Ureter (tissue), 1 donor: ENCODE results near the gene TMEM109. TPM values are rescaled to one million over a fixed set of nuclear protein-coding genes. Genes with fewer than 3 reads are reported as not detected.
"Not testable (repeated sequence)": the region's sequence is repeated elsewhere in the genome, so short reads cannot be mapped to it uniquely, and the experiment has no call there.

Experiments used
- DNase-seq: peaks from one replicate; pipeline ENCODE4 v3.0.0-alpha.2; 2020; ENCODE audit warnings: low spot score
- total RNA-seq: library from RNA; stranded (reverse); gene quantifications from one replicate; pipeline ENCODE4 v1.2.4, GENCODE V29; 2023
- donor health status: DM: yes; HTN: yes; CAD: no.

The TMEM109 gene
- total RNA-seq, 1 donor from 2014 or later, result 86.8 TPM

DNA sequence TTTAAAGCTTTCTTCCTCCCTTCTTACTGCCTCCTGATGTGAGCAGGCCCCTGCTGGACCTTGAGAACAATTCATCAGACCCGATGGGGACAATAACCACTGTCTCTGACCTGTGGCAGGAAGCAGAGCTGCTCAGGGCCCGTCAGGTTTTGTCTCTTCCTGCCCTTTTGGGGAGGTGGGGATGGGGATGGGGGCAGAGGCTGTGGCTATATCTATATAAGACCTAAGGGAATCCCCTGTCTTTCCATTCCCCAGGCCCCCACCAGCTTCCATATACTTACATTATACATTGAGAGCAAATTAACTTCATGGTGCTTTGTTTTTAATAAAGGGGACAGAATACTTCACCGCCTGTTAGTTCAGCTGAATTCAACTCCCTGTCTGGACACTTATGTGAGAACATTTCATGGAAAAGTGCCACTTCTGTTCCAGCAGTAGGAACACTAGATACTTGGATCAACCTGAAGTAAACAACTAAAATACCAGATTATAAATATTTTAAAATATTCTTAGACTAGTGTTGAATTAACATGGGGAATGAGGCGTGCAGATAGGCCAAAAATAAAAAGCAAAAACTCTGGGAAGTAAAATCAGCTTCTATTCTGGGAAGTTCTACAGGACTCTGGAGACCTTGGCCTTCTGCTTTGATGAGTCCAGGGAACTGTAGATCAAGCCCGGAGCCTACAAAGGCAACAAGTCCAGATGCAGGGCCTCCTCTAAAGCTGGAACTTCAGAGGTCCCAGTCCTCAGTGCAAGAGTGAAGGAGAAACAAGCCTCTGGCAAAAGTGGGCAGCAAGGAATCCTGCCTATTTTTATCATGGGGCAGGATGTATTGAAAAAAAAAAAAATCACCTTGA is 35.5 kb upstream of the TMEM109 start:
- no peak for DNase-seq

DNA sequence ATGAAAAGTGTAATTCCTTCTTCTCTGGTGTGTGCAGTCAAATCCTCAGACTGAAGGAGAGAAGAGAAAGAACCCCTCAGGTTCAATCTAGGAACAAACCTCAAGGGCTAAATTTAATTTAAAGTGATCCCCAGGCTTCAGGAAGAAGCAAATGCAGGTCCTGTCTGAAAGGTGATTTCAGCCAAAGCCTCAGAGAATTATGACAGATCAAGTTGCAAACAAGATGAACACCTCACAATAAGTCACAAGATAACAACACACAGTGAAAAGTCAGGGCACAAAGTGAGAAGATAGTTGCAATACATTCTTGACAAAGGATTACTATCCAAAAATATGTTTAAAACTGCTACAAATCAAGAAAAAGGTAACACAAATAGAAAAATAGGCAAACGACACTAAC is 34.9 kb upstream of the TMEM109 start:
- DNase-seq, result no peak

DNA sequence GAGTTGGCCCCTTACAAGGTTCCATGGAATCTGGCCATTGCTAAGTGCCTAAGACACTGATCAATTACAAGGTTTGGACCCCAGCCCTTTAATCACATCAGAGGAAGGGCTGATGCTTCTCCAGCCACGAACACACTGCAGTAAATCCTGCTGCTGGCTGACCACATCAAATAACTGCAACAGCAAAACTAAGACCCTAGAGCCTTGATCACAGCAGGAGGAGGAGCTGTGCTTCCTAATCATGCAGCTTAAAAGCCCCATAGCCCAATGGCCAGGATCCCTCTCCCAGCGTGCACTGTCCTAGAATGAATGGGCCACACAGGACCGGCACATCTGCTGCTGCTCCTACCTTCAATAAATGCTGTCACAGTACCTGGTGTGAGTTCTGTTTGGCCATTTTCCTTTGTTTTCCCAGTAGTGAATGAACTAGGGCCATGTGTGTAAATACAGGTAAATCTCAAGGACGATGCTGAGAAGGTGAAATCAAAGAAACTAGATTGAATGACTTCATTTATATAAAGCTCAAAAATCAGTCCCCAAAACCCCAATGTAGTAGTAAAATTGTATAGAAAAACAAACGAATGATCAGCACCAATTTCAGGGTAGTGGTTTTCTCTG is 33.9 kb upstream of the TMEM109 start:
- no peak for DNase-seq

GRCh38 chr11:60880643-60881282 is 33.2 kb upstream of the TMEM109 start:
- DNase-seq, result no peak

DNA sequence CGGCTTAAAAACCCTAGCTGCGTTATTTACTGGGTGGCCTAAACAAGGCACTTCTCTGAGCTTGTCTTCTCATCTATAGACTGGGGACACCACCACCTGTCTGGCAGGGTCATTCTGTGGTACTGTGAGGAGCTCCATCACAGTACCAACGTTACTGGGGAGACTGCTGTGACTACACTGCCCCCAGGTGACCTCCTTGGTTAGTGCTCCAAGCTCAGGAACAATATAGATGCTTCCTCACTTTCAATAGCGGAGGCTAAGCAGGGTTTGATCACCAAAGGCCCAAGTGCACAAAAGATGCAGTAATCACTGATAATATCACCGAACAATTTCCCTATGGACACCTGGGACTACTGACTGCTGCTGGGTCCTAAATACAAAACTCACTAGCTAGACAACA is 26.4 kb upstream of the TMEM109 start:
- DNase-seq, result no peak

DNA sequence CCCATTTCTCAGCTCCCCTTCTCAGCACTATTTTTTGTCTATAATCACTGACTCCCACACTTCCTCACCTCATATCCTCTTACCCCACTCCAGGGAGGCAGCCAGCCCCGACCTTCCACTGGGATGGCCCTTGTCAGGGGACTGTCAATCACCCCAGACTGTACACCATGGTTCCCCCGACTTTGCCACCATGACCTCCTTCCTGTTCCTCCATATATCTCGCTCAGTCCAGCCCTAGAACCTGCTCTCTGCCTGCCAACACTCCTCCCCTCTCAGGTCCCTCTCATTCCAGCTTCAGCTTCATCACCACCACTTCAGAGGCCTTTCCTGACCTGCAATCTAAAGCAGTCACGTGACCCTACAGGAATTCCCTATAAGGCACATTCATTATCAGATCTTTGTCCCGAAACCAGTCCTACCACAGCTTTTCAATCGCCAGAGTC is 24.1 kb upstream of the TMEM109 start:
- no peak for DNase-seq

DNA sequence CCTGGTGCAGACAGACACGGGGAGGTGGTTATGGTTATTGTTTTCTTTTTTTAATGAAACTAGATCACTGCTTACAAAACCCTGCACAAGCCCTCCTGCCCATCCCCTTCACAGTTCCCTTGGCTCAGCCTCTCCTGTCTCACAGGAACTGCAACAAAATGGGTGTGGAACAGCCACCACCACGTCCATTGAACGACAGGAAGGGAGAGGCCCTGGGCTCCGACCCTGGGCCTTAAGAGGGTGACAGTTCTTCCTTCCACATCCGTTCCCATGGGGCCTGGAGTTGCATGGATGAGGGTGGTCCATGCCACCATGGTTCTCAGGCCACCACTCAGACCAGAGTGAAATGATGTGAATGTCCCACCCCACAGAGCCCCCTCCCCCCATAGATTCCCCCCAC is 23.3 kb upstream of the TMEM109 start:
- no peak for DNase-seq

- no peak for DNase-seq
These were observed 22.7 kb upstream of the TMEM109 start for GRCh38 chr11:60891103-60891741.

DNA sequence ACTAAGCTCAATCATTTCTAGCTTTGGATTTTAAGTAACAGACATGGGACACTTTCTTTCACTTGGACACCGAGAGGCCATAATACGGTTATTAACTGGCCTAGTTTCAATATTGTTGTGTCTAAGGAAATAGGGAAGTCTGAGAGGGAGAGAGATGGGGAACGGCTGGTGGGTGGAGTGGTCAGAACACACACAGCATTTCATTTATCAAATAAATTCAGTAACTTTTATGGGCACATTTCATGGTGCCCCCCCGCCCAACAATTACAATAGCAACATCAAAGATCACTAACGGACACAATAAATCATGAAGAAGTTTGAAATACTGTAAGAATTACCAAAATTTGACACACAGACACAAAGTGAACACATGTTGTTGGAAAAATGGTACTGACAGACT is 18.3 kb upstream of the TMEM109 start:
- DNase-seq, result no peak

GRCh38 chr11:60897496-60897895 is 16.5 kb upstream of the TMEM109 start:
- DNase-seq, result no peak

DNA sequence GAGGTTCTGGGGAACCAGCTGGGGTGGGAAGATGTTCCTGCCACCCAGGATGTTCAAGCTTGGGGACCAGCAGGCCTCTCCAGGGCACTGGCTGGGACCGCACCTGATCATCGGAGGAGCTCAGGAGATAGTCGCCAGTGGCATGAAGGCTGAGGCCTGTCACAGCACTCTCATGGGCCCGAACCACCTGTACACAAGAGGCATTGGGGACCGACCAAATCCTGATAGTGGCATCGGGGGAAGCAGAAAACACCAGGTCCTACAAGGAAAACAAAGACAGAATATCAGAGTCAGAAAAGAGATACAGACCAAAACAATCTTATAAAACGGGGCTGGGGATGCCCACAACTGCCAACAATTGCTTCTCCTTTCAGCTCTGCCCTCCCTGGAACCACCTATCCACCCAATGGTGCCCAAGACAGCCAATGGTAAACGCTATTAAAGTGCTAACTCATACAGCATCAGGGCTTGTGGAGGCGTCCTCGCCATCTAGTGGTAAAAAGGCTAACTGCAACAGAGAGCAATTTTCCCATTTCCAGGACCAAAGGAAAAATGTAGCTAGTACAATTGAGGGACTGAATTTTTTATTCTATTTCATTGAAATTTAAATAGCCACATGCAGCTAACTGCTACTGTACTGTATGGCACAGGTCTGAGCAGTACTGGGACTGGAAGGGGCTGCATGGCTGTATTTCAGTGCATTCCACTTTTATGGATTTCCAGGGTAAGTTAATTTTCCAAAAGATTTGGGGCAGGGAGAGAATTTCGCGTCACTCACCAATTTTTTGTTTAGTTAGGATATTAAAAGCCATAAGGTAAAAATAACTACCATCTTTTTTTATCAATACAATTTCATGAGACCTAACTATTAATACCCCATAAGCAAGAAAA is 14.7 kb upstream of the TMEM109 start:
- DNase-seq, result no peak

DNA sequence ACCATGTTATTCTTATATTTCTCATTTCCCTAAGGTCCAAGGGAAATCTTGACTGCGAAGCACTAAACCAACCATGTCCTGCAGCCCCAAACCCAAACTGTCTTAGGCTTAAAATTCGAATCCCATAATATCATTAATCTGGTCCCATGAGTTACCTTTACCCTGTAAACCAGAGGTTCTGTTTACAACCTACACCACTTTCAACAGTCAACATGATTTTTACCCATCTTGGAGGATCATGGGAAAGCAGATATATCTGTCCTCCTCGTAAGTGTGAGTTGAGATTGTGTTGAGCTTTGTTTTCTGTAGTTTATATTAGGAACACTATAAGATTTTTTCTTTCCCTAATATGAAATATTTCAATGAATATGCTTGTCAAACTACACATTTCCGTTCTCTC is 14.0 kb upstream of the TMEM109 start:
- no peak for DNase-seq

- DNase-seq, result no peak
These were observed 13.1 kb upstream of the TMEM109 start for GRCh38 chr11:60900673-60901404.

GRCh38 chr11:60902625-60903024 is 11.3 kb upstream of the TMEM109 start:
- DNase-seq, result no peak

- DNase-seq, result no peak
These were observed 8.9 kb upstream of the TMEM109 start for GRCh38 chr11:60905047-60905446.

- no peak for DNase-seq
These were observed 8.3 kb upstream of the TMEM109 start for GRCh38 chr11:60905551-60906113.

GRCh38 chr11:60906132-60906972 is 7.6 kb upstream of the TMEM109 start, which contains the start of gene PRPF19:
TSS of gene PRPF19 (minus strand) at chr11:60906585. CDS start at chr11:60906382, 203 bp downstream.
- DNase-seq, result peak; percentile 98

DNA sequence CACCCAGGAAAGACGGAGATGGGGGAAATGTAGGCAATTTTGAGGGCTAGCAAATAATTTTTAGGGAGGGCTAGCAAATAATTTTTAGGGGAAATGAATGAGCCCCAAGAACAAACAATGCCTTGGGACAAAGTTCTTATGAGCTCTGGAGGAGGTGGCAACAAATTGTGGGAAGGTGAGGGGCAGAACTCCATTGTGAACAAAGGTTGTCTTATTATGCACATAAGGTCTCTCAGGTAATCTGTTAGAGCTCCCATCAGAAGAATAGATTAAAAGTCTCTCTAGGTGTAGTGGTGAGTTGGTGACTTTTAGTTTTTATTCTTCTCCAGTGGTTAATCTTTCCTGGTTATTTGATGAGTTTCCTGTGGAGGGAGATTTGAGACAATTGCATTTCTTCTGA is 5.2 kb upstream of the TMEM109 start:
- DNase-seq, result no peak

- not testable (repeated sequence) for DNase-seq
These were observed 4.2 kb upstream of the TMEM109 start for GRCh38 chr11:60909680-60910280.
